GM23338 (cell line): ENCODE results near the gene ING3. TPM values are rescaled to one million over a fixed set of nuclear protein-coding genes. Genes with fewer than 3 reads are reported as not detected.

Experiments used
- ATAC-seq: fragments of 200-7000 bp; cut with Tn5 transposase; 3 replicates; pipeline ENCODE4 v1.9.1; 2020
- DNase-seq: peaks from one replicate; pipeline ENCODE4 v3.0.0-alpha.2; 2015; ENCODE audit warnings: low spot score
- H2AFZ ChIP-seq: fragments of 200-600 bp; sonication (generic); 2 replicates; pipeline ENCODE4 v1.8.0; 2016; ENCODE audit warnings: antibody characterized with exemption, mild to moderate bottlenecking, moderate library complexity
- H3F3A ChIP-seq: fragments of 200-600 bp; sonication (generic); replicated peaks from 2 replicates; pipeline ENCODE4 v1.8.0; 2017; ENCODE audit warnings: antibody characterized with exemption, mixed run types, low read depth
- H3K27ac ChIP-seq: fragments of 200-600 bp; sonication (generic); 2 replicates; pipeline ENCODE4 v1.6.1; 2016; ENCODE audit warnings: low read depth
- H3K27me3 ChIP-seq: fragments of 200-600 bp; sonication (generic); 2 replicates; pipeline ENCODE4 v1.8.0; 2016; ENCODE audit warnings: mild to moderate bottlenecking, mixed run types, moderate library complexity; ENCODE audit not compliant: insufficient read depth
- H3K36me3 ChIP-seq: fragments of 200-600 bp; sonication (generic); 2 replicates; pipeline ENCODE4 v1.8.0; 2016; ENCODE audit warnings: mild to moderate bottlenecking; ENCODE audit not compliant: insufficient read depth
- H3K4me1 ChIP-seq: fragments of 200-600 bp; sonication (generic); 2 replicates; pipeline ENCODE4 v1.8.0; 2016; ENCODE audit warnings: mild to moderate bottlenecking, moderate library complexity; ENCODE audit not compliant: insufficient read depth
- H3K4me2 ChIP-seq: fragments of 200-600 bp; sonication (generic); 2 replicates; pipeline ENCODE4 v1.7.1; 2017; ENCODE audit warnings: mixed run types
- H3K4me3 ChIP-seq: fragments of 200-600 bp; sonication (generic); 2 replicates; pipeline ENCODE4 v1.6.1; 2016; ENCODE audit warnings: mixed run types
- H3K79me2 ChIP-seq: fragments of 200-600 bp; sonication (generic); replicated peaks from 2 replicates; pipeline ENCODE4 v1.8.0; 2017; ENCODE audit warnings: mild to moderate bottlenecking; ENCODE audit not compliant: insufficient read depth
- H3K9me2 ChIP-seq: fragments of 200-600 bp; sonication (generic); 2 replicates; pipeline ENCODE4 v1.8.0; 2017; ENCODE audit not compliant: insufficient read depth
- H4K20me1 ChIP-seq: fragments of 200-600 bp; sonication (generic); replicated peaks from 2 replicates; pipeline ENCODE4 v1.8.0; 2017; ENCODE audit warnings: mild to moderate bottlenecking; ENCODE audit not compliant: insufficient read depth
- H3K27ac Mint-ChIP-seq: 2 replicates; pipeline ENCODE4 v1.8.0; 2020; ENCODE audit warnings: inconsistent platforms, mild to moderate bottlenecking, moderate library complexity, mixed read lengths
- H3K27me3 Mint-ChIP-seq: 3 replicates; pipeline ENCODE4 v1.8.0; 2022; ENCODE audit warnings: low read depth, mild to moderate bottlenecking, moderate library complexity, mixed read lengths, inconsistent platforms; ENCODE audit not compliant: insufficient read depth, poor library complexity
- H3K36me3 Mint-ChIP-seq: 3 replicates; pipeline ENCODE4 v1.8.0; 2021; ENCODE audit warnings: low read depth, mild to moderate bottlenecking, inconsistent platforms, moderate library complexity, mixed read lengths
- H3K4me1 Mint-ChIP-seq: 3 replicates; pipeline ENCODE4 v1.8.0; 2020; ENCODE audit warnings: mild to moderate bottlenecking, inconsistent platforms, mixed read lengths
- H3K4me3 Mint-ChIP-seq: 3 replicates; pipeline ENCODE4 v1.8.0; 2021; ENCODE audit warnings: moderate library complexity, mild to moderate bottlenecking, inconsistent platforms, mixed read lengths
- H3K9me3 Mint-ChIP-seq: 3 replicates; pipeline ENCODE4 v1.8.0; 2020; ENCODE audit warnings: moderate library complexity, mild to moderate bottlenecking, inconsistent platforms, mixed read lengths
- CREB1 ChIP-seq: fragments of 250-450 bp; sonication (Bioruptor Pico); IDR thresholded peaks from 2 replicates; pipeline ENCODE4 v1.5.0; 2020; ENCODE audit warnings: low read depth, mild to moderate bottlenecking, moderate library complexity
- EZH2 ChIP-seq: fragments of 200-600 bp; sonication (generic); IDR thresholded peaks from one replicate; pipeline ENCODE4 v1.8.0; 2017; ENCODE audit warnings: antibody characterized with exemption, mild to moderate bottlenecking, low read depth; ENCODE audit not compliant: unreplicated experiment
- EZH2phosphoT487 ChIP-seq: fragments of 200-600 bp; sonication (generic); IDR thresholded peaks from one replicate; pipeline ENCODE4 v1.8.1; 2018; ENCODE audit warnings: antibody characterized with exemption; ENCODE audit not compliant: unreplicated experiment
- JUNB ChIP-seq: IDR thresholded peaks from one replicate; pipeline ENCODE4 v1.6.1; 2016; ENCODE audit warnings: antibody characterized with exemption; ENCODE audit not compliant: unreplicated experiment
- NANOG ChIP-seq: IDR thresholded peaks from 2 replicates; pipeline ENCODE4 v1.6.1; 2016; ENCODE audit warnings: antibody characterized with exemption, borderline replicate concordance
- POLR2AphosphoS5 ChIP-seq: IDR thresholded peaks from 2 replicates; pipeline ENCODE4 v1.6.1; 2016; ENCODE audit warnings: antibody characterized with exemption, low read depth
- REST ChIP-seq: IDR thresholded peaks from one replicate; pipeline ENCODE4 v1.6.1; 2018; ENCODE audit warnings: antibody characterized with exemption; ENCODE audit not compliant: unreplicated experiment
- STAT1 ChIP-seq: IDR thresholded peaks from one replicate; pipeline ENCODE4 v1.6.1; 2016; ENCODE audit warnings: antibody characterized with exemption; ENCODE audit not compliant: unreplicated experiment
- ZNF114 ChIP-seq: fragments of 250-450 bp; sonication (Bioruptor Pico); IDR thresholded peaks from 2 replicates; pipeline ENCODE4 v1.5.0; 2020; ENCODE audit warnings: mild to moderate bottlenecking, moderate library complexity
- ZNF331 ChIP-seq: fragments of 250-450 bp; sonication (Bioruptor Pico); IDR thresholded peaks from 2 replicates; pipeline ENCODE4 v1.5.0; 2020; ENCODE audit warnings: low read depth, mild to moderate bottlenecking, moderate library complexity
- polyA plus RNA-seq: library from polyadenylated mRNA; unstranded; fragments of >200 nt; fragmentation: Nextera tagmentation; extraction: Ambion mirVana; gene quantifications from 2 replicates; pipeline ENCODE4 v1.2.1, GENCODE V29; 2016
- total RNA-seq: library from RNA; depleted of rRNA; stranded (reverse); fragments of >200 nt; shearing (Covaris generic); gene quantifications from 2 replicates; pipeline ENCODE4 v1.2.3, GENCODE V29; 2014
- TF ChIP-seq, protein P1 (sequence below), 2 experiments: fragments of 200-600 bp in 1 of 2; sonication (generic) in 1 of 2; conservative IDR thresholded peaks; 2 replicates each; pipeline versions ENCODE4 v1.5.1 to v1.6.1; 2016 to 2017; ENCODE audit warnings: antibody characterized with exemption in 2 of 2, low read depth in 2 of 2, mild to moderate bottlenecking in 2 of 2, moderate library complexity in 1 of 2
- TF ChIP-seq, protein P2 (sequence below): IDR thresholded peaks from 2 replicates; pipeline ENCODE4 v1.6.1; 2016; ENCODE audit warnings: antibody characterized with exemption

ING3 gene
- total and polyA plus RNA-seq, 2 experiments from 2014 or later, result 17.8 to 26.2 TPM

- TF ChIP-seq NANOG (no peak), EZH2phosphoT487 (no peak), REST (no peak), JUNB (no peak), EZH2 (no peak), STAT1 (no peak), ZNF331 (CRISPR knock-in tag) (no peak), POLR2AphosphoS5 (no peak)
These were observed 509 bp upstream of the ING3 start (continued) for GRCh38 chr7:120949998-120950538.

DNA sequence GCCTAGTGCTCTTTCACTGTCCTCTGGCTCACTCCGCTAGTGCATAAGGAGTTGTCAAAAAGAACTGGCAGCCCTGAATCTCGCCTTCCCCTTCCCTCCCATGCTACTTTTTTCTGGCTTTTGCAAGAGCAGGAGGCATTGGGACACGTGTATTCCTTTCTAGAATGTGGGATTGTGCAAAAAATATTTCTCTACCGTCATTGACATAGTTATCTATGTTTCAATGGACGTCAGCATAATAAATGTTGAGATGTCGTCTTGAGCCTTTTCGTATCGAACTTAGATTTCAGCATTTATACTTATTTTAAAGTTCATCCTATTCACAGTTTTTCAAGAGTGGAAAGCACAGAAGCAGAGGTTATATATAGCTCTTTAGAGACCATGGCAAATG, 727 bp downstream of the ING3 start:
- Histone ChIP-seq H3K27ac (no peak overlapping the region), H3K79me2 (peaks cover 24% of the 10 kb centered on the region), H3F3A (no peaks in the 10 kb centered on the region), H3K4me1 (0 out of 2 replicates have a peak, but pooled peaks cover 7% of the 10 kb centered on the region), H4K20me1 (no peaks in the 10 kb centered on the region; the same call in none of the 2 replicates), H3K27me3 (no peaks in the 10 kb centered on the region), H3K4me3 (peak overlapping the region; percentile 60), H2AFZ (no peak overlapping the region), H3K36me3 (peaks cover 8% of the 10 kb centered on the region; the same call in 1 of the 2 replicates), H3K4me2 (peak overlapping the region; percentile 83), H3K9me2 (no peaks in the 10 kb centered on the region)
- peak overlapping the region; percentile 89 for H3K4me3 Mint-ChIP-seq
- peaks cover 12% of the 10 kb centered on the region; the same call in 2 of the 3 replicates for H3K4me1 Mint-ChIP-seq
- H3K27ac Mint-ChIP-seq, result peak overlapping the region; percentile 99
- ATAC-seq, result no peak
- H3K27me3 Mint-ChIP-seq, result peaks cover 3% of the 10 kb centered on the region
- peaks cover 31% of the 10 kb centered on the region for H3K36me3 Mint-ChIP-seq
- no peak for DNase-seq
- H3K9me3 Mint-ChIP-seq, result no peaks in the 10 kb centered on the region
- TF ChIP-seq STAT1 (no peak), ZNF114 (no peak), CREB1 (CRISPR knock-in tag) (no peak), POLR2AphosphoS5 (no peak), REST (no peak), JUNB (no peak)
- TF ChIP-seq, protein P1, sequence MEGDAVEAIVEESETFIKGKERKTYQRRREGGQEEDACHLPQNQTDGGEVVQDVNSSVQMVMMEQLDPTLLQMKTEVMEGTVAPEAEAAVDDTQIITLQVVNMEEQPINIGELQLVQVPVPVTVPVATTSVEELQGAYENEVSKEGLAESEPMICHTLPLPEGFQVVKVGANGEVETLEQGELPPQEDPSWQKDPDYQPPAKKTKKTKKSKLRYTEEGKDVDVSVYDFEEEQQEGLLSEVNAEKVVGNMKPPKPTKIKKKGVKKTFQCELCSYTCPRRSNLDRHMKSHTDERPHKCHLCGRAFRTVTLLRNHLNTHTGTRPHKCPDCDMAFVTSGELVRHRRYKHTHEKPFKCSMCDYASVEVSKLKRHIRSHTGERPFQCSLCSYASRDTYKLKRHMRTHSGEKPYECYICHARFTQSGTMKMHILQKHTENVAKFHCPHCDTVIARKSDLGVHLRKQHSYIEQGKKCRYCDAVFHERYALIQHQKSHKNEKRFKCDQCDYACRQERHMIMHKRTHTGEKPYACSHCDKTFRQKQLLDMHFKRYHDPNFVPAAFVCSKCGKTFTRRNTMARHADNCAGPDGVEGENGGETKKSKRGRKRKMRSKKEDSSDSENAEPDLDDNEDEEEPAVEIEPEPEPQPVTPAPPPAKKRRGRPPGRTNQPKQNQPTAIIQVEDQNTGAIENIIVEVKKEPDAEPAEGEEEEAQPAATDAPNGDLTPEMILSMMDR (conservative IDR thresholded peaks at IDR 0.05; ENCODE audit: low read depth in 2 of 2), result no peak
- TF ChIP-seq, protein P2, sequence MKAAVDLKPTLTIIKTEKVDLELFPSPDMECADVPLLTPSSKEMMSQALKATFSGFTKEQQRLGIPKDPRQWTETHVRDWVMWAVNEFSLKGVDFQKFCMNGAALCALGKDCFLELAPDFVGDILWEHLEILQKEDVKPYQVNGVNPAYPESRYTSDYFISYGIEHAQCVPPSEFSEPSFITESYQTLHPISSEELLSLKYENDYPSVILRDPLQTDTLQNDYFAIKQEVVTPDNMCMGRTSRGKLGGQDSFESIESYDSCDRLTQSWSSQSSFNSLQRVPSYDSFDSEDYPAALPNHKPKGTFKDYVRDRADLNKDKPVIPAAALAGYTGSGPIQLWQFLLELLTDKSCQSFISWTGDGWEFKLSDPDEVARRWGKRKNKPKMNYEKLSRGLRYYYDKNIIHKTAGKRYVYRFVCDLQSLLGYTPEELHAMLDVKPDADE, result no peak
